Fibroblast of peridontal ligament (primary cell): ENCODE measurements around the gene VTA1.
A peak's percentile ranks its signal among the peaks of the same experiment; 100 is the strongest.
"Not testable (repeated sequence)": the region's sequence is repeated elsewhere in the genome, so short reads cannot be mapped to it uniquely, and the experiment has no call there.

ENCODE experiments used
- DNase-seq: peaks from one replicate; pipeline ENCODE4 v3.0.0-alpha.2; 2010; ENCODE audit errors: extremely low read depth

VTA1 gene

GRCh38 chr6:142146828-142147662, at the start of gene VTA1, which contains the start of gene NMBR:
Gene VTA1, plus strand, starts transcription at chr6:142147263. Its CDS starts 25 bp downstream, at chr6:142147288.
Gene NMBR, minus strand, starts transcription at chr6:142147122. Its CDS starts 58,464 bp downstream, at chr6:142088658.
- DNase-seq: peak; percentile 99

- not testable (repeated sequence) for DNase-seq
These were observed 42.2 kb upstream of the VTA1 start for GRCh38 chr6:142104820-142105219.

GRCh38 chr6:142110820-142111219, 36.2 kb upstream of the VTA1 start:
- not testable (repeated sequence) for DNase-seq

GRCh38 chr6:142112451-142113061, 34.5 kb upstream of the VTA1 start:
- peak; percentile 88 for DNase-seq

- DNase-seq: no peak
These were observed 29.7 kb upstream of the VTA1 start for GRCh38 chr6:142117366-142117765.

- no peak for DNase-seq
These were observed 28.7 kb upstream of the VTA1 start for GRCh38 chr6:142118328-142118727.

GRCh38 chr6:142118925-142119324, 28.1 kb upstream of the VTA1 start:
- no peak for DNase-seq

- no peak for DNase-seq
These were observed 25.7 kb upstream of the VTA1 start for GRCh38 chr6:142121342-142121741.

- no peak for DNase-seq
These were observed 16.2 kb upstream of the VTA1 start for GRCh38 chr6:142130814-142131213.

- DNase-seq: no peak
These were observed 14.4 kb upstream of the VTA1 start, which contains the start of gene GJE1 for GRCh38 chr6:142132625-142133024. Gene GJE1, plus strand, starts transcription at chr6:142132925. Its CDS starts 234 bp downstream, at chr6:142133159.

- no peak for DNase-seq
These were observed 8.2 kb upstream of the VTA1 start for GRCh38 chr6:142138876-142139275.

GRCh38 chr6:142141531-142141930, 5.5 kb upstream of the VTA1 start:
- not testable (repeated sequence) for DNase-seq

GRCh38 chr6:142152746-142153145, 5.7 kb downstream of the VTA1 start:
- peak; percentile 73 for DNase-seq

GRCh38 chr6:142153196-142153595, 6.1 kb downstream of the VTA1 start:
- no peak for DNase-seq

- no peak for DNase-seq
These were observed 7.3 kb downstream of the VTA1 start for GRCh38 chr6:142154336-142154735.

GRCh38 chr6:142155091-142155490, 8.0 kb downstream of the VTA1 start:
- DNase-seq: no peak

GRCh38 chr6:142155895-142156757, 9.1 kb downstream of the VTA1 start:
- DNase-seq: peak; percentile 55

- DNase-seq: not testable (repeated sequence)
These were observed 9.7 kb downstream of the VTA1 start for GRCh38 chr6:142156758-142157068.

GRCh38 chr6:142162780-142163179, 15.7 kb downstream of the VTA1 start:
- DNase-seq: no peak

GRCh38 chr6:142165227-142165626, 18.2 kb downstream of the VTA1 start:
- no peak for DNase-seq

GRCh38 chr6:142167071-142167470, 20.0 kb downstream of the VTA1 start:
- no peak for DNase-seq

- DNase-seq: no peak
These were observed 20.4 kb downstream of the VTA1 start for GRCh38 chr6:142167486-142167885.
